ENCODE results near the gene SORCS3.

DNA sequence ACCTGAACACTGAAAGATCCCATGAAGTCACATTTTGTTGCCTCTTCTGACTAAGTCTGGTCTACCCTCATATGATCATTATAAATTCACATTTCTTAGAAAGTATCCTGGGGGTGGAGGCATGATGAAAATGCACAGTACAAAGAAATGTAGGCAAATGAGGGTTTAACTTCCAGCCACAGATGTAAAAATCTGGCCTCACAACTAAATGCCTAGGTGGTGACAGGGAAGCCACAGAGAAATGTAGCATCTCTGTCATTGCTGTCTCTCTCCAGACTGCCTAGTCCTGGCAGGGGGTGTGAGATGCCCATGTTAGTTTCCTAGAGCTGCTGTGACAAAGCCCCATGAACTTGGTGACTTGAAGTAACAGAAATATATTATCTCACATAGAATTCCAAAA, 395.9 kb downstream of the SORCS3 start:
- TF ChIP-seq, protein P1, sequence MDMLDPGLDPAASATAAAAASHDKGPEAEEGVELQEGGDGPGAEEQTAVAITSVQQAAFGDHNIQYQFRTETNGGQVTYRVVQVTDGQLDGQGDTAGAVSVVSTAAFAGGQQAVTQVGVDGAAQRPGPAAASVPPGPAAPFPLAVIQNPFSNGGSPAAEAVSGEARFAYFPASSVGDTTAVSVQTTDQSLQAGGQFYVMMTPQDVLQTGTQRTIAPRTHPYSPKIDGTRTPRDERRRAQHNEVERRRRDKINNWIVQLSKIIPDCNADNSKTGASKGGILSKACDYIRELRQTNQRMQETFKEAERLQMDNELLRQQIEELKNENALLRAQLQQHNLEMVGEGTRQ (IDR thresholded peaks at IDR 0.05; ENCODE audit: borderline replicate concordance, low read depth, low read length), result no peak
- no peak for TF ChIP-seq POLR2AphosphoS5 (IDR thresholded peaks at IDR 0.05; ENCODE audit: low read length)
- TF ChIP-seq KDM1A (IDR thresholded peaks at IDR 0.05; ENCODE audit: borderline replicate concordance), result no peak
- no peak for TF ChIP-seq BCL11A (IDR thresholded peaks at IDR 0.05; ENCODE audit: low read depth, low read length)
- TF ChIP-seq, protein P2, sequence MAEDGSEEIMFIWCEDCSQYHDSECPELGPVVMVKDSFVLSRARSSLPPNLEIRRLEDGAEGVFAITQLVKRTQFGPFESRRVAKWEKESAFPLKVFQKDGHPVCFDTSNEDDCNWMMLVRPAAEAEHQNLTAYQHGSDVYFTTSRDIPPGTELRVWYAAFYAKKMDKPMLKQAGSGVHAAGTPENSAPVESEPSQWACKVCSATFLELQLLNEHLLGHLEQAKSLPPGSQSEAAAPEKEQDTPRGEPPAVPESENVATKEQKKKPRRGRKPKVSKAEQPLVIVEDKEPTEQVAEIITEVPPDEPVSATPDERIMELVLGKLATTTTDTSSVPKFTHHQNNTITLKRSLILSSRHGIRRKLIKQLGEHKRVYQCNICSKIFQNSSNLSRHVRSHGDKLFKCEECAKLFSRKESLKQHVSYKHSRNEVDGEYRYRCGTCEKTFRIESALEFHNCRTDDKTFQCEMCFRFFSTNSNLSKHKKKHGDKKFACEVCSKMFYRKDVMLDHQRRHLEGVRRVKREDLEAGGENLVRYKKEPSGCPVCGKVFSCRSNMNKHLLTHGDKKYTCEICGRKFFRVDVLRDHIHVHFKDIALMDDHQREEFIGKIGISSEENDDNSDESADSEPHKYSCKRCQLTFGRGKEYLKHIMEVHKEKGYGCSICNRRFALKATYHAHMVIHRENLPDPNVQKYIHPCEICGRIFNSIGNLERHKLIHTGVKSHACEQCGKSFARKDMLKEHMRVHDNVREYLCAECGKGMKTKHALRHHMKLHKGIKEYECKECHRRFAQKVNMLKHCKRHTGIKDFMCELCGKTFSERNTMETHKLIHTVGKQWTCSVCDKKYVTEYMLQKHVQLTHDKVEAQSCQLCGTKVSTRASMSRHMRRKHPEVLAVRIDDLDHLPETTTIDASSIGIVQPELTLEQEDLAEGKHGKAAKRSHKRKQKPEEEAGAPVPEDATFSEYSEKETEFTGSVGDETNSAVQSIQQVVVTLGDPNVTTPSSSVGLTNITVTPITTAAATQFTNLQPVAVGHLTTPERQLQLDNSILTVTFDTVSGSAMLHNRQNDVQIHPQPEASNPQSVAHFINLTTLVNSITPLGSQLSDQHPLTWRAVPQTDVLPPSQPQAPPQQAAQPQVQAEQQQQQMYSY (CRISPR knock-in tag; IDR thresholded peaks at IDR 0.05), result no peak
- TF ChIP-seq, protein P3, sequence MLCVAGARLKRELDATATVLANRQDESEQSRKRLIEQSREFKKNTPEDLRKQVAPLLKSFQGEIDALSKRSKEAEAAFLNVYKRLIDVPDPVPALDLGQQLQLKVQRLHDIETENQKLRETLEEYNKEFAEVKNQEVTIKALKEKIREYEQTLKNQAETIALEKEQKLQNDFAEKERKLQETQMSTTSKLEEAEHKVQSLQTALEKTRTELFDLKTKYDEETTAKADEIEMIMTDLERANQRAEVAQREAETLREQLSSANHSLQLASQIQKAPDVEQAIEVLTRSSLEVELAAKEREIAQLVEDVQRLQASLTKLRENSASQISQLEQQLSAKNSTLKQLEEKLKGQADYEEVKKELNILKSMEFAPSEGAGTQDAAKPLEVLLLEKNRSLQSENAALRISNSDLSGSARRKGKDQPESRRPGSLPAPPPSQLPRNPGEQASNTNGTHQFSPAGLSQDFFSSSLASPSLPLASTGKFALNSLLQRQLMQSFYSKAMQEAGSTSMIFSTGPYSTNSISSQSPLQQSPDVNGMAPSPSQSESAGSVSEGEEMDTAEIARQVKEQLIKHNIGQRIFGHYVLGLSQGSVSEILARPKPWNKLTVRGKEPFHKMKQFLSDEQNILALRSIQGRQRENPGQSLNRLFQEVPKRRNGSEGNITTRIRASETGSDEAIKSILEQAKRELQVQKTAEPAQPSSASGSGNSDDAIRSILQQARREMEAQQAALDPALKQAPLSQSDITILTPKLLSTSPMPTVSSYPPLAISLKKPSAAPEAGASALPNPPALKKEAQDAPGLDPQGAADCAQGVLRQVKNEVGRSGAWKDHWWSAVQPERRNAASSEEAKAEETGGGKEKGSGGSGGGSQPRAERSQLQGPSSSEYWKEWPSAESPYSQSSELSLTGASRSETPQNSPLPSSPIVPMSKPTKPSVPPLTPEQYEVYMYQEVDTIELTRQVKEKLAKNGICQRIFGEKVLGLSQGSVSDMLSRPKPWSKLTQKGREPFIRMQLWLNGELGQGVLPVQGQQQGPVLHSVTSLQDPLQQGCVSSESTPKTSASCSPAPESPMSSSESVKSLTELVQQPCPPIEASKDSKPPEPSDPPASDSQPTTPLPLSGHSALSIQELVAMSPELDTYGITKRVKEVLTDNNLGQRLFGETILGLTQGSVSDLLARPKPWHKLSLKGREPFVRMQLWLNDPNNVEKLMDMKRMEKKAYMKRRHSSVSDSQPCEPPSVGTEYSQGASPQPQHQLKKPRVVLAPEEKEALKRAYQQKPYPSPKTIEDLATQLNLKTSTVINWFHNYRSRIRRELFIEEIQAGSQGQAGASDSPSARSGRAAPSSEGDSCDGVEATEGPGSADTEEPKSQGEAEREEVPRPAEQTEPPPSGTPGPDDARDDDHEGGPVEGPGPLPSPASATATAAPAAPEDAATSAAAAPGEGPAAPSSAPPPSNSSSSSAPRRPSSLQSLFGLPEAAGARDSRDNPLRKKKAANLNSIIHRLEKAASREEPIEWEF (IDR thresholded peaks at IDR 0.05; ENCODE audit: insufficient replicate concordance, low read depth, low read length), result no peak
- TF ChIP-seq POLR2A (IDR thresholded peaks at IDR 0.05; ENCODE audit: low read depth, low read length), result no peak
- TF ChIP-seq POLR2AphosphoS2 (IDR thresholded peaks at IDR 0.05; ENCODE audit: low read depth, low read length), result no peak
- no peak for TF ChIP-seq BCL3 (IDR thresholded peaks at IDR 0.05; ENCODE audit: borderline replicate concordance, insufficient read depth, low read depth, low read length, poor library complexity, severe bottlenecking)

All from GM12878 (cell line).